MM.1S (cell line): Measurements from ENCODE around the gene EDARADD.
"Not testable (repeated sequence)": the region's sequence is repeated elsewhere in the genome, so short reads cannot be mapped to it uniquely, and the experiment has no call there.

ENCODE experiments used
- CTCF ChIP-seq: fragments of 300-600 bp; sonication (generic); IDR thresholded peaks from 2 replicates; pipeline ENCODE4 v1.5.1; 2016; ENCODE audit warnings: antibody characterized with exemption, low read length, mixed read lengths
- EZH2 ChIP-seq: fragments of 300-600 bp; sonication (generic); optimal IDR thresholded peaks from 2 replicates; pipeline ENCODE3; 2017; ENCODE audit warnings: low read depth, mild to moderate bottlenecking, antibody characterized with exemption, low read length, mixed read lengths

- TF ChIP-seq CTCF, EZH2: not testable (repeated sequence)
These were observed 27.4 kb upstream of the EDARADD start for GRCh38 chr1:236366681-236367080.
